Activated B cell treated with CpG ODN at 0.5 μM for 24 hours (primary cell): ENCODE data around the gene SDF4. TPM values are rescaled to one million over a fixed set of nuclear protein-coding genes. Genes with fewer than 3 reads are reported as not detected.
A peak's percentile ranks its signal among the peaks of the same experiment; 100 is the strongest.

Experiments used
- ATAC-seq: fragments of 200-7000 bp; cut with Tn5 transposase; one replicate; pipeline ENCODE4 v1.10.0; 2021; ENCODE audit warnings: low read depth, mild to moderate bottlenecking, moderate library complexity
- CTCF ChIA-PET: fragments of 350-600 bp; sonication (Branson Sonifier 250); formaldehyde crosslinking; loops from one replicate; lab custom pipeline; 2021; ENCODE audit warnings: antibody characterized with exemption; lab: Charles Lee
- POLR2A ChIA-PET: fragments of 350-600 bp; sonication (Branson Sonifier 250); formaldehyde crosslinking; loops from one replicate; lab custom pipeline; 2021; ENCODE audit warnings: antibody characterized with exemption; lab: Charles Lee
- DNase-seq: peaks from one replicate; pipeline ENCODE4 v3.0.0; 2022
- H3K27ac Mint-ChIP-seq: one replicate; pipeline ENCODE4 v1.8.0; 2020; ENCODE audit warnings: mixed read lengths
- H3K27me3 Mint-ChIP-seq: one replicate; pipeline ENCODE4 v1.8.0; 2021; ENCODE audit warnings: mixed read lengths
- H3K36me3 Mint-ChIP-seq: one replicate; pipeline ENCODE4 v1.8.0; 2021; ENCODE audit warnings: low read depth, mixed read lengths
- H3K4me1 Mint-ChIP-seq: one replicate; pipeline ENCODE4 v1.8.0; 2021; ENCODE audit warnings: mixed read lengths
- H3K4me3 Mint-ChIP-seq: one replicate; pipeline ENCODE4 v1.8.0; 2020; ENCODE audit warnings: mild to moderate bottlenecking, mixed read lengths
- H3K9me3 Mint-ChIP-seq: one replicate; pipeline ENCODE4 v1.8.0; 2020; ENCODE audit warnings: mixed read lengths
- intact Hi-C: fragments of 100-400 bp; cut with micrococcal nuclease; formaldehyde crosslinking; loops from one replicate; pipeline ENCODE4 v1.15.1; 2024
- total RNA-seq: library from RNA; stranded (reverse); gene quantifications from 2 replicates; pipeline ENCODE4 v1.2.3, GENCODE V29; 2022
- TF ChIP-seq, protein P1 (sequence below): fragments of 200-600 bp; IDR thresholded peaks from one replicate; pipeline ENCODE4 v1.8.0; 2022; ENCODE audit warnings: antibody characterized with exemption, mild to moderate bottlenecking

SDF4 gene
- total RNA-seq, 1 donor from 2014 or later, result 97.9 TPM

GRCh38 chr1:1182491-1183220 is 49.1 kb downstream of the SDF4 start:
- Mint-ChIP-seq H3K27me3 (peaks cover 17% of the 10 kb centered on the region), H3K27ac (no peak overlapping the region)
- CTCF ChIA-PET, result no interaction called here

GRCh38 chr1:1181938-1182410 is 49.8 kb downstream of the SDF4 start:
- intact Hi-C loops, result no loop called here
- ChIA-PET CTCF (no interaction called here), POLR2A (no interaction called here)
- Mint-ChIP-seq H3K27ac (no peak overlapping the region), H3K4me1 (no peaks in the 10 kb centered on the region), H3K36me3 (no peaks in the 10 kb centered on the region), H3K4me3 (no peak overlapping the region), H3K27me3 (peaks cover 18% of the 10 kb centered on the region), H3K9me3 (no peaks in the 10 kb centered on the region)
- ATAC-seq (no peak), DNase-seq (no peak)
- TF ChIP-seq, protein P1, sequence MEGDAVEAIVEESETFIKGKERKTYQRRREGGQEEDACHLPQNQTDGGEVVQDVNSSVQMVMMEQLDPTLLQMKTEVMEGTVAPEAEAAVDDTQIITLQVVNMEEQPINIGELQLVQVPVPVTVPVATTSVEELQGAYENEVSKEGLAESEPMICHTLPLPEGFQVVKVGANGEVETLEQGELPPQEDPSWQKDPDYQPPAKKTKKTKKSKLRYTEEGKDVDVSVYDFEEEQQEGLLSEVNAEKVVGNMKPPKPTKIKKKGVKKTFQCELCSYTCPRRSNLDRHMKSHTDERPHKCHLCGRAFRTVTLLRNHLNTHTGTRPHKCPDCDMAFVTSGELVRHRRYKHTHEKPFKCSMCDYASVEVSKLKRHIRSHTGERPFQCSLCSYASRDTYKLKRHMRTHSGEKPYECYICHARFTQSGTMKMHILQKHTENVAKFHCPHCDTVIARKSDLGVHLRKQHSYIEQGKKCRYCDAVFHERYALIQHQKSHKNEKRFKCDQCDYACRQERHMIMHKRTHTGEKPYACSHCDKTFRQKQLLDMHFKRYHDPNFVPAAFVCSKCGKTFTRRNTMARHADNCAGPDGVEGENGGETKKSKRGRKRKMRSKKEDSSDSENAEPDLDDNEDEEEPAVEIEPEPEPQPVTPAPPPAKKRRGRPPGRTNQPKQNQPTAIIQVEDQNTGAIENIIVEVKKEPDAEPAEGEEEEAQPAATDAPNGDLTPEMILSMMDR, result no peak

More at GRCh38 chr1:1182491-1183220, 49.1 kb downstream of the SDF4 start:
- Mint-ChIP-seq H3K36me3 (no peaks in the 10 kb centered on the region), H3K4me1 (no peaks in the 10 kb centered on the region), H3K4me3 (no peak overlapping the region), H3K9me3 (no peaks in the 10 kb centered on the region)
- POLR2A ChIA-PET, result no interaction called here
- ATAC-seq (no peak), DNase-seq (peak; percentile 16)
- TF ChIP-seq, protein P1, result no peak
- intact Hi-C loops, result no loop called here

DNA sequence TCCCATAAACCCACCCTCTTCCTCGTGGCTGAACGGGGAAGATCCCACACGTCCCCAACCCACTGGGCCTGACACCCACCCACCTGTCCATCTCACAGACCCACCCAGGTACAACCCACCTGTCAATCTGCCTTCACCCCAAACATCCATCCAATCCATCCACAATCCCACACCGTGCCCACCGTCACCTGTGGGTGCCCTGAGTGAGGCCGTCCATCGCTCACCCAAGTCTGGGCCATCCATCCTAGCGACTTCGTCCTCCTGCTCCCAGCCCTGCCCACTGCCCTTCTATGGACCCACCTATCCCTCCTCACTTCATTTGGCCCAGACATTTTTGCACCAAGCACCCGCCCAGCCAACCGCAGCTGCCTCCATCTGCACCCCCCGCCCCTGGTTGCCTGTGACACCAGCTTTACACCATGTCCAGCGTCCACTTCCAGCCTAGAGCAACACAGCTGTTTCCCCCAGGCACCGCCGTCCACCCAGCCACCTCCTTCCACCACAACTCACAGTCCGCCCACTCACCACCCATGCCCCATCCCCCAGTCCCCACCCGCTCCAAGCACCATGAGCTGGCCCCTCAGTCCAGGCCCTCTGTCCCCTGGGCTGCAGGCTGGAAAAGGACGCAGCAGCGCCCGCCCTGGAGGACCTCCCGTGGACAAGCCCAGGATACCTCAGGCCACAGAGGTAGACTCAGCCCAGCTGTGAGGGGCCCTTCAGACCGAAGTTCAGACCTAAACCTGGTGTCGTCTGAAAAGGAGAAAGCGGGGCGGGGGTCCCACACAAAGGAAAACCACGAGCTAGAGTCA is 50.5 kb downstream of the SDF4 start:
- peaks cover 20% of the 10 kb centered on the region for H3K27me3 Mint-ChIP-seq
- H3K9me3 Mint-ChIP-seq, result no peaks in the 10 kb centered on the region
- TF ChIP-seq, protein P1, result no peak
- ChIA-PET POLR2A (no interaction called here), CTCF (no interaction called here)
- intact Hi-C loops, result no loop called here
- H3K4me1 Mint-ChIP-seq, result no peaks in the 10 kb centered on the region
- no peak for ATAC-seq
- peak; percentile 11 for DNase-seq
- H3K36me3 Mint-ChIP-seq, result no peaks in the 10 kb centered on the region
- no peak overlapping the region for H3K27ac Mint-ChIP-seq
- H3K4me3 Mint-ChIP-seq, result no peak overlapping the region

DNA sequence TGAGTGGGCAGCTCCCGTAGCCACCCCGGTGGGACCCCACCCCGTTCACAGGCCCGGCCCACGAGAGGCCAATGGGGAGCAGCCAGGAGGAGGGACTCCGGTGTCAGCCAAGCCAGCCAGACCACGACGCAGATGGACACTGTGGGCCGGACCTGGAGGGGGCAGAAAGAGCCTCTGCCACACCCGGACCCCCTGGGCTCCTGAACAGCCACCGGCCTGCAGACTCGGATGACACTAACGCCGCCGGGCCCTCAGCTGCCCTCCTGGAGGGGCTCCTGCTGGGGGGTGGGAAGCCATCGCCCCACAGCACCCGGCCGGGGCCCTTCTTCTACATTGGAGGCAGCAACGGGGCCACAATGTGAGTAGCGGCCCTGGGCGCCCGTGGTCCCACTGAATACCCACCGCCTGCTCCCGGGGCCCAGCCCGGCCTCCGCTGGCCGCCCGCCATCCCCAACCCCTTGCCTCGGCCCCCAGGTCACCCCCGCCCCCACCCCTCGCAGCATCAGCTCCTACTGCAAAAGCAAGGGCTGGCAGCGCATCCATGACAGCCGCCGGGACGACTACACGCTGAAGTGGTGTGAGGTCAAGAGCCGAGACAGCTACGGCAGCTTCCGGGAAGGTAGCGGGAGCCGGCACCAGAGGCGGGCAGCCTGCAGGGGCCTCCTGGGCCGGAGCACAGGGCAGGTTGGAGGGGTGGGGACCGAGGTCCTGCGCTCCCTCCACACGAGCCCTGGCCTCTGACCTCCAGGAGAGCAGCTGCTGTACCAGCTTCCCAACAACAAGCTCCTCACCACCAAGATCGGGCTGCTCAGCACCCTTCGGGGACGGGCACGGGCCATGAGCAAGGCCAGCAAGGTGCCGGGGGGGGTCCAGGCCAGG is 51.6 kb downstream of the SDF4 start:
- Mint-ChIP-seq H3K36me3 (no peaks in the 10 kb centered on the region), H3K9me3 (no peaks in the 10 kb centered on the region), H3K4me3 (no peak overlapping the region), H3K4me1 (peaks cover 5% of the 10 kb centered on the region), H3K27me3 (peaks cover 25% of the 10 kb centered on the region), H3K27ac (no peak overlapping the region)
- POLR2A ChIA-PET, result interaction anchor here (0.6 to 0.8 kb wide), 2 partner anchors 27 to 44 kb away, joined by 4 read pairs; no protein-coding TSS in a partner anchor
- intact Hi-C loops, result no loop called here
- CTCF ChIA-PET, result no interaction called here
- TF ChIP-seq, protein P1, result no peak
- no peak for ATAC-seq
- peak; percentile 15 for DNase-seq
